GM23338 (cell line): ENCODE results near the gene PBXIP1. TPM values are rescaled to one million over a fixed set of nuclear protein-coding genes. Genes with fewer than 3 reads are reported as not detected.

Experiments
- ATAC-seq: fragments of 200-7000 bp; cut with Tn5 transposase; 3 replicates; pipeline ENCODE4 v1.9.1; 2020
- DNase-seq: peaks from one replicate; pipeline ENCODE4 v3.0.0-alpha.2; 2015; ENCODE audit warnings: low spot score
- H2AFZ ChIP-seq: fragments of 200-600 bp; sonication (generic); 2 replicates; pipeline ENCODE4 v1.8.0; 2016; ENCODE audit warnings: antibody characterized with exemption, mild to moderate bottlenecking, moderate library complexity
- H3F3A ChIP-seq: fragments of 200-600 bp; sonication (generic); replicated peaks from 2 replicates; pipeline ENCODE4 v1.8.0; 2017; ENCODE audit warnings: antibody characterized with exemption, mixed run types, low read depth
- H3K27ac ChIP-seq: fragments of 200-600 bp; sonication (generic); 2 replicates; pipeline ENCODE4 v1.6.1; 2016; ENCODE audit warnings: low read depth
- H3K27me3 ChIP-seq: fragments of 200-600 bp; sonication (generic); 2 replicates; pipeline ENCODE4 v1.8.0; 2016; ENCODE audit warnings: mild to moderate bottlenecking, mixed run types, moderate library complexity; ENCODE audit not compliant: insufficient read depth
- H3K36me3 ChIP-seq: fragments of 200-600 bp; sonication (generic); 2 replicates; pipeline ENCODE4 v1.8.0; 2016; ENCODE audit warnings: mild to moderate bottlenecking; ENCODE audit not compliant: insufficient read depth
- H3K4me1 ChIP-seq: fragments of 200-600 bp; sonication (generic); 2 replicates; pipeline ENCODE4 v1.8.0; 2016; ENCODE audit warnings: mild to moderate bottlenecking, moderate library complexity; ENCODE audit not compliant: insufficient read depth
- H3K4me2 ChIP-seq: fragments of 200-600 bp; sonication (generic); 2 replicates; pipeline ENCODE4 v1.7.1; 2017; ENCODE audit warnings: mixed run types
- H3K4me3 ChIP-seq: fragments of 200-600 bp; sonication (generic); 2 replicates; pipeline ENCODE4 v1.6.1; 2016; ENCODE audit warnings: mixed run types
- H3K79me2 ChIP-seq: fragments of 200-600 bp; sonication (generic); replicated peaks from 2 replicates; pipeline ENCODE4 v1.8.0; 2017; ENCODE audit warnings: mild to moderate bottlenecking; ENCODE audit not compliant: insufficient read depth
- H3K9me2 ChIP-seq: fragments of 200-600 bp; sonication (generic); 2 replicates; pipeline ENCODE4 v1.8.0; 2017; ENCODE audit not compliant: insufficient read depth
- H4K20me1 ChIP-seq: fragments of 200-600 bp; sonication (generic); replicated peaks from 2 replicates; pipeline ENCODE4 v1.8.0; 2017; ENCODE audit warnings: mild to moderate bottlenecking; ENCODE audit not compliant: insufficient read depth
- H3K27ac Mint-ChIP-seq: 2 replicates; pipeline ENCODE4 v1.8.0; 2020; ENCODE audit warnings: inconsistent platforms, mild to moderate bottlenecking, moderate library complexity, mixed read lengths
- H3K27me3 Mint-ChIP-seq: 3 replicates; pipeline ENCODE4 v1.8.0; 2022; ENCODE audit warnings: low read depth, mild to moderate bottlenecking, moderate library complexity, mixed read lengths, inconsistent platforms; ENCODE audit not compliant: insufficient read depth, poor library complexity
- H3K36me3 Mint-ChIP-seq: 3 replicates; pipeline ENCODE4 v1.8.0; 2021; ENCODE audit warnings: low read depth, mild to moderate bottlenecking, inconsistent platforms, moderate library complexity, mixed read lengths
- H3K4me1 Mint-ChIP-seq: 3 replicates; pipeline ENCODE4 v1.8.0; 2020; ENCODE audit warnings: mild to moderate bottlenecking, inconsistent platforms, mixed read lengths
- H3K4me3 Mint-ChIP-seq: 3 replicates; pipeline ENCODE4 v1.8.0; 2021; ENCODE audit warnings: moderate library complexity, mild to moderate bottlenecking, inconsistent platforms, mixed read lengths
- H3K9me3 Mint-ChIP-seq: 3 replicates; pipeline ENCODE4 v1.8.0; 2020; ENCODE audit warnings: moderate library complexity, mild to moderate bottlenecking, inconsistent platforms, mixed read lengths
- CREB1 ChIP-seq: fragments of 250-450 bp; sonication (Bioruptor Pico); IDR thresholded peaks from 2 replicates; pipeline ENCODE4 v1.5.0; 2020; ENCODE audit warnings: low read depth, mild to moderate bottlenecking, moderate library complexity
- CTCF ChIP-seq, 2 experiments: fragments of 200-600 bp in 1 of 2; sonication (generic) in 1 of 2; conservative IDR thresholded peaks; 2 replicates each; pipeline versions ENCODE4 v1.5.1 to v1.6.1; 2016 to 2017; ENCODE audit warnings: antibody characterized with exemption in 2 of 2, low read depth in 2 of 2, mild to moderate bottlenecking in 2 of 2, moderate library complexity in 1 of 2
- ETS1 ChIP-seq: IDR thresholded peaks from 2 replicates; pipeline ENCODE4 v1.6.1; 2016; ENCODE audit warnings: antibody characterized with exemption
- EZH2 ChIP-seq: fragments of 200-600 bp; sonication (generic); IDR thresholded peaks from one replicate; pipeline ENCODE4 v1.8.0; 2017; ENCODE audit warnings: antibody characterized with exemption, mild to moderate bottlenecking, low read depth; ENCODE audit not compliant: unreplicated experiment
- JUNB ChIP-seq: IDR thresholded peaks from one replicate; pipeline ENCODE4 v1.6.1; 2016; ENCODE audit warnings: antibody characterized with exemption; ENCODE audit not compliant: unreplicated experiment
- REST ChIP-seq: IDR thresholded peaks from one replicate; pipeline ENCODE4 v1.6.1; 2018; ENCODE audit warnings: antibody characterized with exemption; ENCODE audit not compliant: unreplicated experiment
- STAT1 ChIP-seq: IDR thresholded peaks from one replicate; pipeline ENCODE4 v1.6.1; 2016; ENCODE audit warnings: antibody characterized with exemption; ENCODE audit not compliant: unreplicated experiment
- polyA plus RNA-seq: library from polyadenylated mRNA; unstranded; fragments of >200 nt; fragmentation: Nextera tagmentation; extraction: Ambion mirVana; gene quantifications from 2 replicates; pipeline ENCODE4 v1.2.1, GENCODE V29; 2016
- total RNA-seq: library from RNA; depleted of rRNA; stranded (reverse); fragments of >200 nt; shearing (Covaris generic); gene quantifications from 2 replicates; pipeline ENCODE4 v1.2.3, GENCODE V29; 2014

Gene PBXIP1
- total and polyA plus RNA-seq, 2 experiments from 2014 or later, result 7.0 to 31.8 TPM

GRCh38 chr1:154912755-154913154, 43.1 kb downstream of the PBXIP1 start (continued):
- no peak for TF ChIP-seq ETS1

GRCh38 chr1:154911691-154912550, 44.0 kb downstream of the PBXIP1 start:
- no peaks in the 10 kb centered on the region for H3K27me3 ChIP-seq
- TF ChIP-seq EZH2, result no peak
- no peak for TF ChIP-seq CTCF (conservative IDR thresholded peaks at IDR 0.05; ENCODE audit: low read depth in 2 of 2)
- no peak for TF ChIP-seq JUNB
- TF ChIP-seq STAT1, result no peak
- no peak for TF ChIP-seq REST
- TF ChIP-seq CREB1 (CRISPR knock-in tag), result no peak
- H2AFZ ChIP-seq, result no peak overlapping the region
- no peaks in the 10 kb centered on the region for H3K4me1 ChIP-seq
- Mint-ChIP-seq H3K4me1 (peaks cover 3% of the 10 kb centered on the region; the same call in 2 of the 3 replicates), H3K36me3 (peaks cover 8% of the 10 kb centered on the region; the same call in 2 of the 3 replicates), H3K27ac (no peak overlapping the region), H3K4me3 (no peak overlapping the region), H3K27me3 (peaks cover 10% of the 10 kb centered on the region), H3K9me3 (peaks cover 22% of the 10 kb centered on the region)
- peaks cover 7% of the 10 kb centered on the region; the same call in 1 of the 2 replicates for H3K9me2 ChIP-seq
- H3F3A ChIP-seq, result no peaks in the 10 kb centered on the region
- no peaks in the 10 kb centered on the region for H3K79me2 ChIP-seq
- no peak overlapping the region for H3K4me2 ChIP-seq
- H3K4me3 ChIP-seq, result no peak overlapping the region
- DNase-seq (no peak), ATAC-seq (no peak; the same call in 2 of the 3 replicates)
- no peak overlapping the region for H3K27ac ChIP-seq
- peaks cover 5% of the 10 kb centered on the region; the same call in 1 of the 2 replicates for H3K36me3 ChIP-seq
- H4K20me1 ChIP-seq, result no peaks in the 10 kb centered on the region
